ENCODE data around the gene PADI6.

The PADI6 gene

GRCh38 chr1:17356387-17357026 is 15.5 kb upstream of the PADI6 start:
- no peak overlapping the region for H3K4me3 ChIP-seq (ENCODE audit: low read depth, low read length)
- DNase-seq (ENCODE audit: low read depth): no peak
- TF ChIP-seq CTCF (IDR thresholded peaks at IDR 0.05; ENCODE audit: control insufficient read depth, extremely low read depth, insufficient read depth): no peak

GRCh38 chr1:17358557-17358956 is 13.4 kb upstream of the PADI6 start:
- no peak for TF ChIP-seq CTCF (IDR thresholded peaks at IDR 0.05; ENCODE audit: control insufficient read depth, extremely low read depth, insufficient read depth)
- DNase-seq (ENCODE audit: low read depth): no peak
- no peak overlapping the region for H3K4me3 ChIP-seq (ENCODE audit: low read depth, low read length)

GRCh38 chr1:17359031-17359430 is 13.0 kb upstream of the PADI6 start:
- H3K4me3 ChIP-seq (ENCODE audit: low read depth, low read length): no peak overlapping the region
- no peak for DNase-seq (ENCODE audit: low read depth)
- TF ChIP-seq CTCF (IDR thresholded peaks at IDR 0.05; ENCODE audit: control insufficient read depth, extremely low read depth, insufficient read depth): no peak

- H3K4me3 ChIP-seq (ENCODE audit: low read depth, low read length): no peak overlapping the region
- no peak for DNase-seq (ENCODE audit: low read depth)
- no peak for TF ChIP-seq CTCF (IDR thresholded peaks at IDR 0.05; ENCODE audit: control insufficient read depth, extremely low read depth, insufficient read depth)
Measured at GRCh38 chr1:17359808-17360207, 12.2 kb upstream of the PADI6 start.

- no peak for DNase-seq (ENCODE audit: low read depth)
- TF ChIP-seq CTCF (IDR thresholded peaks at IDR 0.05; ENCODE audit: control insufficient read depth, extremely low read depth, insufficient read depth): no peak
- no peak overlapping the region for H3K4me3 ChIP-seq (ENCODE audit: low read depth, low read length)
Measured at GRCh38 chr1:17360272-17360956, 11.6 kb upstream of the PADI6 start.

GRCh38 chr1:17361687-17362086 is 10.3 kb upstream of the PADI6 start:
- no peak for DNase-seq (ENCODE audit: low read depth)
- TF ChIP-seq CTCF (IDR thresholded peaks at IDR 0.05; ENCODE audit: control insufficient read depth, extremely low read depth, insufficient read depth): no peak
- no peak overlapping the region for H3K4me3 ChIP-seq (ENCODE audit: low read depth, low read length)

- no peak for DNase-seq (ENCODE audit: low read depth)
- no peak overlapping the region for H3K4me3 ChIP-seq (ENCODE audit: low read depth, low read length)
- TF ChIP-seq CTCF (IDR thresholded peaks at IDR 0.05; ENCODE audit: control insufficient read depth, extremely low read depth, insufficient read depth): no peak
Measured at GRCh38 chr1:17363351-17363750, 8.6 kb upstream of the PADI6 start.

All from LNCaP clone FGC (cell line).